ENCODE results near the gene GLYATL1. TPM values are rescaled to one million over a fixed set of nuclear protein-coding genes. Genes with fewer than 3 reads are reported as not detected.
A peak's percentile ranks its signal among the peaks of the same experiment; 100 is the strongest.

GLYATL1 gene
- total and polyA plus RNA-seq, 8 donors = 2.4 to 6.0 (median 4.4) TPM; not detected in 2

DNA sequence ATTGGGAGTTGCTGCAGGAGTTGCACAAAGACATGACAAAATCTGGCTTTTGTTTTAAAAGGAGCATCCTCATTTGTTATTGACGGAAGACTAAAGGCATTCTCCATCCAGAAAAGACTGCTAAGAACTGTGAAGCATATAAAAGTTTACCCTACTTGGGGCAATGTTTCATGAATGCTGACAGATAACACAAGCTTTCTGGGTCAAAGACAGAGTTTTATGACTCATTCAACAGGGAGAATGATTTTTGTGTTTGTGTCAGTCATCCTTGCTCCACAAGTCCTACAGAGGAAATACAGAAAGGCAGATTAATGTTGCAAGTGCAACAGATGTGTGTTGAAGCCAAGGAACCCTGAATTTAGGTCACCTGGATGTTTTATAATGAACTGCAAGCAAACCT lies 2.5 kb downstream of the GLYATL1 start:
- no peak overlapping the region for H3K27ac ChIP-seq
- H3K9me3 ChIP-seq = no peaks in the 10 kb centered on the region
- no peak overlapping the region for H3K4me3 ChIP-seq
- TF ChIP-seq, protein P1, sequence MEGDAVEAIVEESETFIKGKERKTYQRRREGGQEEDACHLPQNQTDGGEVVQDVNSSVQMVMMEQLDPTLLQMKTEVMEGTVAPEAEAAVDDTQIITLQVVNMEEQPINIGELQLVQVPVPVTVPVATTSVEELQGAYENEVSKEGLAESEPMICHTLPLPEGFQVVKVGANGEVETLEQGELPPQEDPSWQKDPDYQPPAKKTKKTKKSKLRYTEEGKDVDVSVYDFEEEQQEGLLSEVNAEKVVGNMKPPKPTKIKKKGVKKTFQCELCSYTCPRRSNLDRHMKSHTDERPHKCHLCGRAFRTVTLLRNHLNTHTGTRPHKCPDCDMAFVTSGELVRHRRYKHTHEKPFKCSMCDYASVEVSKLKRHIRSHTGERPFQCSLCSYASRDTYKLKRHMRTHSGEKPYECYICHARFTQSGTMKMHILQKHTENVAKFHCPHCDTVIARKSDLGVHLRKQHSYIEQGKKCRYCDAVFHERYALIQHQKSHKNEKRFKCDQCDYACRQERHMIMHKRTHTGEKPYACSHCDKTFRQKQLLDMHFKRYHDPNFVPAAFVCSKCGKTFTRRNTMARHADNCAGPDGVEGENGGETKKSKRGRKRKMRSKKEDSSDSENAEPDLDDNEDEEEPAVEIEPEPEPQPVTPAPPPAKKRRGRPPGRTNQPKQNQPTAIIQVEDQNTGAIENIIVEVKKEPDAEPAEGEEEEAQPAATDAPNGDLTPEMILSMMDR (IDR thresholded peaks at IDR 0.05) = no peak
- DNase-seq = no peak
- no peaks in the 10 kb centered on the region for H3K36me3 ChIP-seq
- H3K4me1 ChIP-seq = no peaks in the 10 kb centered on the region
- intact Hi-C loops (cut with DNase I) = no loop called here
- ATAC-seq = no peak
- no peaks in the 10 kb centered on the region for H3K27me3 ChIP-seq

DNA sequence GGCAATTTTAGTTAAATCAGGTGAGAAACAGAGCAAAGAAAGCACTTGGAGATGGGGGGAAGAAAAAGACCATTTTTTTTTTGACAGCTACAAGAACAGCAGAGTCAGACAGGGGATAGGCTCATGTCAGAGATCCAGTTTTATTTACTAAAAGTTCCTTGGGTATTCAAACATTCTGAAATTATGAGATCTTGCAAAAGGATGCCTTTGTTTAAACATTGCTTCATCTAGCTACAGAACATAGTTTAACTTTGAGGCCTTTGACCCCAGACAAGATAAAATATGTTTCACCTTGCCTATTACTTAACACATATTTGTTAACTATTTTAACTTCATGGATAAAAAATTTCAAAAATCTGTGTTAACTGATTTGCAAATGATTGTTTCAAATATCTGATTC lies 6.4 kb downstream of the GLYATL1 start:
- Histone ChIP-seq H3K27me3 (no peaks in the 10 kb centered on the region), H3K4me3 (no peak overlapping the region), H3K36me3 (no peaks in the 10 kb centered on the region), H3K27ac (no peak overlapping the region), H3K4me1 (no peaks in the 10 kb centered on the region), H3K9me3 (no peaks in the 10 kb centered on the region)
- TF ChIP-seq, protein P1 (IDR thresholded peaks at IDR 0.05) = no peak
- ATAC-seq (no peak), DNase-seq (no peak)
- intact Hi-C loops (cut with DNase I) = no loop called here

DNA sequence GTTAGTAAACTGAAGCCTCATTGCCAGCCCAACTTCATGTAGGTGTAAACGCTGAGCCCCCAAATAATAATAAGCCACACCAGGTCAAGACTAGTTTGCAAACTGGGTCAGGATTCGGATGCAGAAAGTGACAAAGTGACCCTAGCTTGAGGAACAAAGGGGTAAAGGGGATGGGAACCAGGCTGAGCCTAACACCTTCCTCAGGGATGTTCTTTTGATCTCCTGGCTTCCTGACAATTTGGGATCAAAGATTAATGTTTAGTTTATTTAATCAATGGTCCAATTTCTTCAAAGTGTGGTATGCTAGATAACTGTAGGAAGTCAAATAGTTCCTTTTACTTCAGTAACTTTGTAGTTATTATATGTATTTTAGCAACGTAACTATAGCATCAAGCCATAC lies 9.9 kb downstream of the GLYATL1 start:
- TF ChIP-seq, protein P1 (IDR thresholded peaks at IDR 0.05) = no peak
- Histone ChIP-seq H3K4me3 (no peak overlapping the region), H3K27me3 (no peaks in the 10 kb centered on the region), H3K36me3 (no peaks in the 10 kb centered on the region), H3K27ac (no peak overlapping the region), H3K9me3 (no peaks in the 10 kb centered on the region), H3K4me1 (no peaks in the 10 kb centered on the region)
- no peak for DNase-seq
- ATAC-seq = no peak
- intact Hi-C loops (cut with DNase I) = no loop called here

DNA sequence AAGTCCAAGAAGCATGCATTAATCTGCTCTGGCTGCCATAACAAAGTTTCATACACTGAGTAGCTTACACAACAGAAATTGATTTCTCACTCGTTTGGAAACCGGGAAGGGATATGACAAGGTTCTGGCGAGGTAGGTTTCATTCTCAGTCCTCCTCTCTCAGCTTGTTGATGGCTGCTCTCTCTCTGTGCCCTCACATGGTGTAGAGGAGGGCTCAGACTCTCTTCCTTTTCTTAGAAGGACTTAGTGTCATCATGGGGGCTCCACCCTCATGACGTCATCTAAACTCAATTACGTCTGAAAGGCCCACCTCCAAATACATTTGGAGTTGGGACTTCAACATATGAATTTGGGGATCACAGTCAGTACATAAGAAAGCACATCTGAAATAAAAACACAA lies 18.6 kb downstream of the GLYATL1 start:
- intact Hi-C loops (cut with DNase I) = no loop called here
- no peak for ATAC-seq

DNA sequence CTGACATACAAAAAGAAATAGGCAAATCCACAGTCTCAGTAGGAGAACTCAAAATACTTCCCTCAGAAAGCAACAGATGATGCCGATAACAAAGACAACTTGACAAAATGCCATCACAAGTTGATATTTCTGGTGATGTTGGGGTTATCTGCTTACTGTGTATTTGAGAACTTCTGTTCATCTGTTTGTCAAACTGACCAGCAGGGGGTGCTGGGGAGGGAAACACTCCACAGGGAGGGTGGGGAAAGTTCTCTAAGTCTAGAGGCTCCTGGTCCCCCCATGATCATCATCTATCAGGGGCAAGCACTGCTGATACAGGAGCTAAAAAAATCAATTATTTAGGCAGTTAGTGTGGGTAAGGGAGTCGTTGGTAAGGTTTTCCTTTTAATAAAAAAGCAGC lies 19.2 kb downstream of the GLYATL1 start:
- TF ChIP-seq, protein P1 (IDR thresholded peaks at IDR 0.05) = peak; percentile 40
- no peak overlapping the region for H3K4me3 ChIP-seq
- ATAC-seq = peak; percentile 52
- H3K4me1 ChIP-seq = no peaks in the 10 kb centered on the region
- peaks cover 0 to 7% of the 10 kb centered on the region in 2 donors for H3K27me3 ChIP-seq
- no peak overlapping the region for H3K27ac ChIP-seq
- intact Hi-C loops (cut with DNase I) = no loop called here
- H3K36me3 ChIP-seq = no peaks in the 10 kb centered on the region
- H3K9me3 ChIP-seq = no peaks in the 10 kb centered on the region
- DNase-seq = no peak

More for the DNA sequence above, 18.6 kb downstream of the GLYATL1 start:
- no peaks in the 10 kb centered on the region for H3K4me1 ChIP-seq
- H3K27ac ChIP-seq = no peak overlapping the region
- TF ChIP-seq, protein P1 (IDR thresholded peaks at IDR 0.05) = no peak
- H3K4me3 ChIP-seq = no peak overlapping the region
- DNase-seq = no peak
- peaks cover 0 to 2% of the 10 kb centered on the region in 2 donors for H3K27me3 ChIP-seq
- no peaks in the 10 kb centered on the region for H3K9me3 ChIP-seq
- no peaks in the 10 kb centered on the region for H3K36me3 ChIP-seq

All from left lung (tissue), 10 donors.